ENCODE measurements around the gene SYT7. TPM values are rescaled to one million over a fixed set of nuclear protein-coding genes. Genes with fewer than 3 reads are reported as not detected.
A peak's percentile ranks its signal among the peaks of the same experiment; 100 is the strongest.

Gene SYT7
- total RNA-seq, 1 donor from 2014 or later, result 4.8 TPM

DNA sequence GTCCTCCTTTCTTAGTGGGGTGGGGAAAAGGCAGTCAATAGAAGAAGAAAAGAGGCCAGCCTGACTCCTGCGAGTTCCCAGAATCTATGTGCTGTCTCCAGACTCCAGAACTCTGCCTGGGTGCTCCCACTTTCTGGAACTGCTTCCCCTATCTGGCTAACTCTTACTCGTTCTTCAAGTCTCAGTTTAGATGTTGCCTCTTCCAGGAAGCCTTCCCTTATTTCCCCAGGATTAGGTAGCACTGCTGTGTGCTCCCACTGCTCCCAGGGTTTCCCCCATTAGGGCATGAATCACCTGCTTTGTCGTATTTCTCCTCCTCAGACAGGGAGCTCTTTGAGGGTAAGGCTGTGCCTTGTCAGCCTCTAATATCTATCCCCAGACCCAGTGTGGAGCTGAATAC is 17.5 kb upstream of the SYT7 start:
- Histone ChIP-seq H3K9me3 (no peaks in the 10 kb centered on the region), H3K36me3 (no peaks in the 10 kb centered on the region), H3K27me3 (no peaks in the 10 kb centered on the region), H3K4me1 (peaks cover 4% of the 10 kb centered on the region), H3K4me3 (no peak overlapping the region), H3K27ac (no peak overlapping the region)
- intact Hi-C loops (cut with DNase I), result no loop called here
- no peak for DNase-seq
- no peak for ATAC-seq
- TF ChIP-seq, protein P1, sequence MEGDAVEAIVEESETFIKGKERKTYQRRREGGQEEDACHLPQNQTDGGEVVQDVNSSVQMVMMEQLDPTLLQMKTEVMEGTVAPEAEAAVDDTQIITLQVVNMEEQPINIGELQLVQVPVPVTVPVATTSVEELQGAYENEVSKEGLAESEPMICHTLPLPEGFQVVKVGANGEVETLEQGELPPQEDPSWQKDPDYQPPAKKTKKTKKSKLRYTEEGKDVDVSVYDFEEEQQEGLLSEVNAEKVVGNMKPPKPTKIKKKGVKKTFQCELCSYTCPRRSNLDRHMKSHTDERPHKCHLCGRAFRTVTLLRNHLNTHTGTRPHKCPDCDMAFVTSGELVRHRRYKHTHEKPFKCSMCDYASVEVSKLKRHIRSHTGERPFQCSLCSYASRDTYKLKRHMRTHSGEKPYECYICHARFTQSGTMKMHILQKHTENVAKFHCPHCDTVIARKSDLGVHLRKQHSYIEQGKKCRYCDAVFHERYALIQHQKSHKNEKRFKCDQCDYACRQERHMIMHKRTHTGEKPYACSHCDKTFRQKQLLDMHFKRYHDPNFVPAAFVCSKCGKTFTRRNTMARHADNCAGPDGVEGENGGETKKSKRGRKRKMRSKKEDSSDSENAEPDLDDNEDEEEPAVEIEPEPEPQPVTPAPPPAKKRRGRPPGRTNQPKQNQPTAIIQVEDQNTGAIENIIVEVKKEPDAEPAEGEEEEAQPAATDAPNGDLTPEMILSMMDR (IDR thresholded peaks at IDR 0.05), result no peak

DNA sequence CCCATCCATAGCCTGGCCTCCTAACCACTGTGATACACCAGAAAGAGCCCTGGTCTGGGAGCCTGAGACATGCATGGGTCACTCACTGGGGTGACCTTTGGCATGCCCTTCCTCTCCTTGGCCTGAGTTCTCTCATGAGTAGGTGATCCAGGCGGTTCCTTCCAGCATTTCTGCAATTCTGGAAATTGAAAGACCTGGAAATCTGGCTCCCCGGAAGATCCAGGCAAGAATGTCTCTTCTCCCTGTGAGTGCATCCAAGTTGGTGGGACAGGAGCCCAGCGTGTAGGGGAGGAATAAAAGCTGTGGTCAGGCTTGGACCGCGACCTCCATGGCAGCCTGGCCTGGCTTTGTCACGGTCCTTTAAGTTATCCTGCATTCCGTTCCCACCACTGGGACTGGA is 16.1 kb upstream of the SYT7 start:
- intact Hi-C loops (cut with DNase I), result no loop called here
- Histone ChIP-seq H3K4me3 (no peak overlapping the region), H3K27ac (no peak overlapping the region), H3K36me3 (no peaks in the 10 kb centered on the region), H3K27me3 (no peaks in the 10 kb centered on the region), H3K9me3 (no peaks in the 10 kb centered on the region), H3K4me1 (peaks cover 4% of the 10 kb centered on the region)
- ATAC-seq (no peak), DNase-seq (no peak)
- TF ChIP-seq, protein P1 (IDR thresholded peaks at IDR 0.05), result no peak

DNA sequence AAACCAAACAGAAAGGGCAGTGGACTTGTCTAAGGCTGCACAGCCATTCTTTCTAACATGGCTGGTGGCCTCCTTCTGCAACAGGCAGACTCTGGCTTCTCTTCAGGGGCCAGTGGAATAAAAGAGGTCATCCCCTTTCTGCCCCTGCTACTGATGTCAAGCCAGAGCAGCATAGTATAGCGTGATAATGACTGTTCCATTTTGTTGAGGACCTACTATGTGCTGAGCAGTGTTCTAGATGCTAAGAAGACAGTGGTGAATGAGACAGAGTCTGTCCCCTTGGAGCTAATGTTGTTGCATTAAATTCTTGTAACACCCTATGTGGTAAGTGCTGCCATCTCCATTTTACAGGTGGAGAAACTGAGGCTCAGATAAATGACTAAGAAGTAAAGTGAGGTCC is 15.7 kb upstream of the SYT7 start:
- Histone ChIP-seq H3K27me3 (no peaks in the 10 kb centered on the region), H3K9me3 (no peaks in the 10 kb centered on the region), H3K4me1 (peaks cover 4% of the 10 kb centered on the region), H3K27ac (no peak overlapping the region), H3K36me3 (no peaks in the 10 kb centered on the region), H3K4me3 (no peak overlapping the region)
- TF ChIP-seq, protein P1 (IDR thresholded peaks at IDR 0.05), result no peak
- ATAC-seq, result no peak
- intact Hi-C loops (cut with DNase I), result no loop called here
- DNase-seq, result no peak

DNA sequence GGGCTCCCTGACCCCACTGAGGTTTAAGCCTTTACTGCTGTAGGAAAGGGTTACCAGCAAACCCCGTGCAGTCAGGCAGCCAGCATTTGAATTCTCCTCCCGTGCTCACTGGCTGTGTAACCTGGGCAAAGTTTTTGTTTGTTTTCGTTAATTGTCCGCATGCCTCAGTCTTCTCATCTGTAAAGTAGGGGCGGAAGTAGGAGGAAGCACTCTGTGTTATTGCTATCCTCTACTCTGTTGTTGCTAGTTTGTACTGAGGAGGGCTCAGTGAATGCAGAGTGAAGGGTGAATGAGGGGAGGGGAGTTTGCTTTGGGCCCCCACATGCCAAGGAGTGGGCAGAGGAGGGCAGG is 14.0 kb upstream of the SYT7 start:
- H3K27me3 ChIP-seq, result peaks cover under 1% of the 10 kb centered on the region
- H3K27ac ChIP-seq, result peak overlapping the region; percentile 56
- DNase-seq (no peak), ATAC-seq (no peak)
- no peaks in the 10 kb centered on the region for H3K9me3 ChIP-seq
- no peaks in the 10 kb centered on the region for H3K36me3 ChIP-seq
- H3K4me1 ChIP-seq, result peaks cover 4% of the 10 kb centered on the region
- TF ChIP-seq, protein P1 (IDR thresholded peaks at IDR 0.05), result no peak
- intact Hi-C loops (cut with DNase I), result no loop called here
- H3K4me3 ChIP-seq, result no peak overlapping the region

DNA sequence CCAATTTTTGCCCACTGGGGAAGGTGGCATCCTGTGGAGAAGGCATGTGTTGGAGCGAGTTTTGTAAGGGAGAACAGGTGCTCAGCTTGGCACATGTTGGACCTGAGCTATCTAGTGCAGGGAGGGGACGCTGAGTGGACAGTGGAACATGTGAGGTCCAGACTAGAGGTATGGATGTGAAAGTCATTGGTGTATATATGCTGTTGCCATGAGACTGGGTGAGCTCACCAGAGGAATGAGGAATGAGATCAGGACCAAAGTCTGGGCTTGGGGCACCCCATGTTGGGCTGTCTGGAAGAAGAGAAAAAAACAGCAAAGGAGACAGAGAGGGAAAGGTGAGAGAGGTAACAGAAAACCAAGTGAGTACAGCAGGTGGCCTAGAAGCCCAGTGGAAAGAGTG is 12.3 kb upstream of the SYT7 start:
- Histone ChIP-seq H3K27ac (no peak overlapping the region), H3K27me3 (peaks cover 7% of the 10 kb centered on the region), H3K4me1 (peaks cover 11% of the 10 kb centered on the region), H3K4me3 (no peak overlapping the region), H3K36me3 (no peaks in the 10 kb centered on the region), H3K9me3 (no peaks in the 10 kb centered on the region)
- ATAC-seq (no peak), DNase-seq (no peak)
- TF ChIP-seq, protein P1 (IDR thresholded peaks at IDR 0.05), result no peak
- intact Hi-C loops (cut with DNase I), result no loop called here

DNA sequence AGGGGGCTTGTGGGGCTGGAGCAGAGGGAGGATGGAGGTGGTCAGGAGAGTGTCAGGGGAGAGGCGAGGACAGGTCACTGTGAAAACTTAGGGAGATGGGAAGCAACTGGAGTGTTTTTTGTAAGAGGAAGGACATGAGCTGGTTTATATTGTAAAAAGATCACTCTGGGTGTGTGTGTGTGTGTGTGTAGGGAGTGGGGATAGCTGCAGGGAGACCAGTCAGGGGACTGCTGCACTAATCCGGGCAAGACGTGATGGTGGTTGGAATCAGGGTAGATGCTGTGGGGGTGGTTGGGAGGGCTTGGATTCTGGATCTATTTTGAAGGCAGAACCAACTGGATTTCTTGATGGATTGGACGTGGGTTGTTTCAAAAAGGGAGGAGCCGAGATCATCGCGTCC is 11.3 kb upstream of the SYT7 start:
- TF ChIP-seq, protein P1 (IDR thresholded peaks at IDR 0.05), result no peak
- intact Hi-C loops (cut with DNase I), result no loop called here
- DNase-seq (no peak), ATAC-seq (no peak)
- Histone ChIP-seq H3K4me3 (no peak overlapping the region), H3K27me3 (peaks cover 7% of the 10 kb centered on the region), H3K9me3 (no peaks in the 10 kb centered on the region), H3K27ac (no peak overlapping the region), H3K4me1 (peaks cover 21% of the 10 kb centered on the region), H3K36me3 (no peaks in the 10 kb centered on the region)
